Neuronal stem cell (in vitro differentiated cells): Measurements from ENCODE around the gene ALPL.
A peak's percentile ranks its signal among the peaks of the same experiment; 100 is the strongest.

ENCODE experiments used
- DNase-seq: peaks from one replicate; pipeline ENCODE4 v3.0.0-alpha.2; 2013; ENCODE audit warnings: low spot score
- H2AFZ ChIP-seq: one replicate; pipeline ENCODE4 v1.6.1; 2013; ENCODE audit warnings: mild to moderate bottlenecking, low read length, inconsistent platforms
- H2AK5ac ChIP-seq: 2 replicates; pipeline ENCODE4 v1.6.1; 2013; ENCODE audit warnings: low read depth, mild to moderate bottlenecking, inconsistent platforms, low read length, moderate library complexity, mixed read lengths
- H2BK120ac ChIP-seq: 2 replicates; pipeline ENCODE4 v1.6.1; 2013; ENCODE audit warnings: low read depth, mild to moderate bottlenecking, inconsistent platforms, low read length, moderate library complexity, mixed read lengths
- H2BK12ac ChIP-seq: one replicate; pipeline ENCODE4 v1.6.1; 2013; ENCODE audit warnings: low read length, inconsistent platforms
- H2BK15ac ChIP-seq: 2 replicates; pipeline ENCODE4 v1.6.1; 2013; ENCODE audit warnings: mild to moderate bottlenecking, low read length, inconsistent platforms, mixed read lengths
- H2BK5ac ChIP-seq: one replicate; pipeline ENCODE4 v1.6.1; 2013; ENCODE audit warnings: inconsistent platforms, mild to moderate bottlenecking, low read length, moderate library complexity
- H3K14ac ChIP-seq: one replicate; pipeline ENCODE4 v1.6.1; 2013; ENCODE audit warnings: low read length, inconsistent platforms
- H3K18ac ChIP-seq: 2 replicates; pipeline ENCODE4 v1.6.1; 2013; ENCODE audit warnings: low read length, inconsistent platforms
- H3K23ac ChIP-seq: 2 replicates; pipeline ENCODE4 v1.6.1; 2013; ENCODE audit warnings: low read depth, mild to moderate bottlenecking, mixed read lengths, low read length, inconsistent platforms; ENCODE audit not compliant: poor library complexity
- H3K27ac ChIP-seq: replicated peaks from 3 replicates; pipeline ENCODE4 v1.5.1; 2013; ENCODE audit warnings: low read length, inconsistent platforms
- H3K27me3 ChIP-seq, 3 experiments: 2 replicates each; pipeline ENCODE4 v1.6.1; 2013; ENCODE audit warnings: low read length in 3 of 3, mild to moderate bottlenecking in 2 of 3, inconsistent platforms in 1 of 3, low read depth in 1 of 3, mixed read lengths in 1 of 3, moderate library complexity in 1 of 3; ENCODE audit not compliant: control insufficient read depth in 3 of 3, insufficient read depth in 3 of 3
- H3K36me3 ChIP-seq, 2 donors: replicated peaks in 1 of 2; 2 replicates each; pipeline ENCODE4 v1.6.1; 2013; ENCODE audit warnings: low read length in 2 of 2; ENCODE audit not compliant: control insufficient read depth in 2 of 2, insufficient read depth in 2 of 2
- H3K4ac ChIP-seq: 2 replicates; pipeline ENCODE4 v1.6.1; 2013; ENCODE audit warnings: inconsistent platforms, mild to moderate bottlenecking, low read length, moderate library complexity
- H3K4me1 ChIP-seq, 2 donors: 1 replicate in 1 of 2; 2 replicates in 1 of 2; pipeline ENCODE4 v1.6.1; 2013; ENCODE audit warnings: low read length in 2 of 2, low read depth in 1 of 2; ENCODE audit not compliant: control insufficient read depth in 2 of 2, insufficient read depth in 1 of 2
- H3K4me2 ChIP-seq: one replicate; pipeline ENCODE4 v1.6.1; 2013; ENCODE audit warnings: mild to moderate bottlenecking, low read length, inconsistent platforms; ENCODE audit not compliant: insufficient read depth, poor library complexity, severe bottlenecking
- H3K4me3 ChIP-seq, 2 donors: 2 replicates each; pipeline ENCODE4 v1.5.1; 2013; ENCODE audit warnings: low read length in 2 of 2, mild to moderate bottlenecking in 2 of 2, inconsistent platforms in 1 of 2, moderate library complexity in 1 of 2
- H3K79me1 ChIP-seq: one replicate; pipeline ENCODE4 v1.6.1; 2013; ENCODE audit warnings: low read depth, mild to moderate bottlenecking, inconsistent platforms, low read length, moderate library complexity
- H3K9ac ChIP-seq: one replicate; pipeline ENCODE4 v1.6.1; 2013; ENCODE audit warnings: mild to moderate bottlenecking, low read depth, low read length, inconsistent platforms; ENCODE audit not compliant: poor library complexity
- H3K9me3 ChIP-seq, 2 donors: replicated peaks in 1 of 2; 2 replicates each; pipeline versions ENCODE3 to v1.6.1; 2013; ENCODE audit warnings: low read length in 2 of 2, mild to moderate bottlenecking in 2 of 2, inconsistent platforms in 1 of 2, low read depth in 1 of 2, mixed read lengths in 1 of 2, moderate library complexity in 1 of 2; ENCODE audit not compliant: control insufficient read depth in 2 of 2, insufficient read depth in 1 of 2
- H4K8ac ChIP-seq: one replicate; pipeline ENCODE4 v1.6.1; 2013; ENCODE audit warnings: low read depth, mild to moderate bottlenecking, inconsistent platforms, low read length, moderate library complexity
- H4K91ac ChIP-seq: one replicate; pipeline ENCODE4 v1.6.1; 2013; ENCODE audit warnings: low read length, low read depth, mild to moderate bottlenecking, inconsistent platforms; ENCODE audit not compliant: poor library complexity
- WGBS, 2 donors: extraction: QIAGEN DNeasy Blood & Tissue Kit; methylation state at CpG; one replicate each; pipeline ENCODE4 v1.1.7; 2013; ENCODE audit warnings: missing lambda C conversion rate in 2 of 2, mixed read lengths in 1 of 2; ENCODE audit not compliant: insufficient read length in 2 of 2, insufficient replicate concordance in 1 of 2; ENCODE audit errors: extremely low coverage in 2 of 2; 5-methylcytosine and 5-hydroxymethylcytosine counted together

Gene ALPL

DNA sequence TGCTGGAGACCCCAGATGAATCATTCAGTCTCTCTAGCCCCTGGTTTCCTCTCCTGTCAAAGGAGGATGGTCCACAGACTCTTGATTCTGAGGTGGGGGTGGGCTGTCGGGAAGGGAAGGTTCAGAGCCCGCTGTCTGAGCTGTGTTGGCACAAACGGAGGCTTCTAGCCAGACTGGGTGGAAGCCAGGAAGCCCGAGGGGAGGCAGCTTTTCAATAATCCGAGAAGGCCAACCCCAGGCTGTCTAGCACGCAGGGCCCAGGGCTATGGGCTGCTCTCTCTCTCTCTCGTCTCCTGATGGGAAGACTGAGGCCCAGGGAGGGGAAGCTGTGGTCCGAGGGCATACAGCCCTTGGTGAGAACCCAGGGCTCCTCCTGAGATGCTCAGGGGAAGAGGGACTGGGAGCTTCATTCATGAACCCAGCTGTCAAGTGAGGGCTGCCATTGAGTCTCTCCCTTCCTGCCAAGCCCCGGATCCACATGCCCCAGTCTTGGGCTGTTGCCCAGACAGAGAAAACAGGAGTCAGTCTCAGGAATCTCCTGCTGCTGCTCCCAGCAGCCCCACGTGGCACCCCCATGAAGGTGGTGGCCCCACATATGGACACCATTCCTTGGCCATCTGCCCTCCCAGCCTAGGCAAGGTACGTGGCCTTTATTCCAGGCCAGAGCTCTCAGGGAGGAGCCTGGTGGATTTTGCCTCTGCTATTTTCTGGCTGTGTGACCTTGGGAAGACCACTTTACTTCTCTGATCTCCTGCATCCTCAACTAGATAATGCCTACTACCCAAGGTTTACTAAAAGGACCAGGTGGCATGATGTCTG is 115.6 kb downstream of the ALPL start:
- H2BK12ac ChIP-seq: no peak overlapping the region
- no peaks in the 10 kb centered on the region for H3K36me3 ChIP-seq
- H2BK15ac ChIP-seq: no peak overlapping the region
- H2BK120ac ChIP-seq: no peak overlapping the region
- H3K18ac ChIP-seq: peak overlapping the region; percentile 15
- no peaks in the 10 kb centered on the region for H3K9me3 ChIP-seq
- H3K4me3 ChIP-seq: no peak overlapping the region
- DNase-seq: no peak
- no peak overlapping the region for H4K8ac ChIP-seq
- peaks cover 0 to 44% (median 19%) of the 10 kb centered on the region in 3 experiments for H3K27me3 ChIP-seq
- H2BK5ac ChIP-seq: no peak overlapping the region
- H3K27ac ChIP-seq: no peak overlapping the region
- no peak overlapping the region for H2AFZ ChIP-seq
- no peak overlapping the region for H3K9ac ChIP-seq
- H3K4me1 ChIP-seq: peaks cover 3 to 4% of the 10 kb centered on the region in 2 donors
- H2AK5ac ChIP-seq: peak overlapping the region; percentile 40
- no peak overlapping the region for H3K4ac ChIP-seq
- no peak overlapping the region for H4K91ac ChIP-seq
- H3K23ac ChIP-seq: no peak overlapping the region
- H3K4me2 ChIP-seq: no peak overlapping the region
- H3K14ac ChIP-seq: no peak overlapping the region
- no CpG with 5 or more reads among the region's 11 CpGs for WGBS, 2 donors
- no peaks in the 10 kb centered on the region for H3K79me1 ChIP-seq

DNA sequence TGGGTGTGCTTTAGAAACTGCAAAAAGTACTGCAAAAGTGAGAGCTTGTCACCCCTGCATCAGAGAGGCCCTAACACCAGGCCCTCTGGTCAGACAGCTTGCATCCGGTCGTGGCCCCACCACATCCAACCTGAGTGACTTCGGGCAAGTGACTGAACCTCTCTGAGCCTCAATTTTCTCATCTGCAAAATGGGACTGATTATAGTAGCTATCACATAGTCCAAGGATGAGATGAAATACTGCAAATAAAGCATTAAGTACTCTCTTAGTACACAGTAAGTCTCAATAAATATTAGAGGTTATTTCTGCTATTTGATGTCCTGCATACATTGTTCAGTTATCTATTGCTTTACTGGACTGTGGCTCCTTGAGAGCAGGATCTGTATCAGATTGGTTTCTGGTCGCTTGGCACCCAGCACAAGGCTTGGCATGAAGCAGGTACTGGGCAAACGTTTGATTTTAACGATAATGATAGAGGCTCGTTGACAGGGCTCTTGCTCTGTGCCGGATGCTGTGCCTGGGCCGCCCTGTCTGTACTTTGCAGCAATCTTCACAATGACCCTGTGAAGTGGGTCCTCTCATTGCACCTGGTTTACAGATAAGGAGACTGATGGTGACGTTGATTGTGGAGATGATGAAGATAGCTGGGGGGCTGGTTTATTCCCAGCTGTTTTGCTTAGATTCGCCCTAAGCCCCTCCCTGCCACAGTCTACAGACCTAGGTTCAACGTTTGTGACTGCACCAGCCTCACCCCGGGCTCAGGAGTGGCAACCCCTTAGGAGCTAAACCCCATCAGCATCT is 116.4 kb downstream of the ALPL start:
- H3K4me3 ChIP-seq: no peak overlapping the region
- peaks cover 0 to 36% (median 19%) of the 10 kb centered on the region in 3 experiments for H3K27me3 ChIP-seq
- H2AFZ ChIP-seq: no peak overlapping the region
- H2AK5ac ChIP-seq: peak overlapping the region; percentile 6
- H3K18ac ChIP-seq: no peak overlapping the region
- no peak overlapping the region for H2BK15ac ChIP-seq
- H3K4me2 ChIP-seq: no peak overlapping the region
- no peak for DNase-seq
- H3K14ac ChIP-seq: no peak overlapping the region
- H3K79me1 ChIP-seq: no peaks in the 10 kb centered on the region
- H3K4ac ChIP-seq: no peak overlapping the region
- no peak overlapping the region for H3K23ac ChIP-seq
- no peak overlapping the region for H3K9ac ChIP-seq
- no peaks in the 10 kb centered on the region for H3K9me3 ChIP-seq
- H4K91ac ChIP-seq: no peak overlapping the region
- H4K8ac ChIP-seq: no peak overlapping the region
- peaks cover 3 to 5% of the 10 kb centered on the region in 2 donors for H3K4me1 ChIP-seq
- H2BK12ac ChIP-seq: no peak overlapping the region
- H3K36me3 ChIP-seq: no peaks in the 10 kb centered on the region
- WGBS, 2 donors: no CpG with 5 or more reads among the region's 13 CpGs
- no peak overlapping the region for H2BK5ac ChIP-seq
- H2BK120ac ChIP-seq: no peak overlapping the region
- H3K27ac ChIP-seq: no peak overlapping the region

DNA sequence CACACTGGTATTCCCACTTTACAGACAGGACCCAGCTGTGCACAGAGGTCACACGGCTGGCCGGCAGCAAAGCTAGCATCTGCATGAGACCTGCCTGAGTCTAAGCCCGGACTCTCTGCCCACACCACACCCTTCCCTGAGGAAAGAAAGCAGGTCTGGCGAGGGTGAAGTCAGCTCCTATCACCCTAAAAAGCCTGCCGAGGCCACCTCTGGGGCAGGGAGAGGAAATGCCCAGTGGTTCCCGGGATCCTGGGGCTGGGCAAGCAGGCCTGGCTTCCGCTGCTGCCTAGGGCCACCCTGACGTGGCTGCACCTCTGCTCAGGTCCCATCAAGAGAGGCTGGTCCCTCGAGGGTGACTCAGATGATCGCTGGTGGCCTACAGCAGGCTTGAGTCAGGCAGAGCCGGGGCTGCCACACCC is 117.7 kb downstream of the ALPL start:
- H2BK15ac ChIP-seq: peak overlapping the region; percentile 51

More for the DNA sequence above, 117.7 kb downstream of the ALPL start:
- H3K79me1 ChIP-seq: no peaks in the 10 kb centered on the region
- no peaks in the 10 kb centered on the region for H3K9me3 ChIP-seq
- H3K36me3 ChIP-seq: no peaks in the 10 kb centered on the region
- H3K4me3 ChIP-seq: no peak overlapping the region
- no peak overlapping the region for H3K4me2 ChIP-seq
- H3K9ac ChIP-seq: peak overlapping the region; percentile 16
- no CpG with 5 or more reads among the region's 11 CpGs for WGBS, 2 donors
- H3K27me3 ChIP-seq: peaks cover 0 to 23% (median 7%) of the 10 kb centered on the region in 3 experiments
- no peak overlapping the region for H4K91ac ChIP-seq
- H2BK5ac ChIP-seq: peak overlapping the region; percentile 80
- H2AFZ ChIP-seq: no peak overlapping the region
- H3K14ac ChIP-seq: peak overlapping the region; percentile 91
- peak overlapping the region; percentile 61 for H2BK120ac ChIP-seq
- H2AK5ac ChIP-seq: peak overlapping the region; percentile 86
- H3K18ac ChIP-seq: peak overlapping the region; percentile 58
- H2BK12ac ChIP-seq: no peak overlapping the region
- H3K27ac ChIP-seq: no peak overlapping the region
- no peak overlapping the region for H3K4ac ChIP-seq
- no peak overlapping the region for H4K8ac ChIP-seq
- peak overlapping the region; percentile 87 for H3K23ac ChIP-seq
- H3K4me1 ChIP-seq: peaks cover 9 to 15% of the 10 kb centered on the region in 2 donors
- no peak for DNase-seq
